Right atrium auricular region (tissue), 2 donors: ENCODE data around the gene CPSF2. TPM values are rescaled to one million over a fixed set of nuclear protein-coding genes. Genes with fewer than 3 reads are reported as not detected.

Experiments used
- DNase-seq: peaks from one replicate; pipeline ENCODE4 v3.0.0-alpha.2; 2019; ENCODE audit warnings: low spot score
- H3K27ac ChIP-seq, 2 donors: fragments of 200-600 bp; sonication (generic); 1 replicate in 1 of 2; 2 replicates in 1 of 2; pipeline ENCODE4 v1.5.1; 2016 to 2019
- H3K27me3 ChIP-seq, 2 donors: fragments of 200-600 bp; sonication (generic); one replicate each; pipeline versions ENCODE4 v1.5.1 to v1.6.0; 2017 to 2019
- H3K36me3 ChIP-seq: fragments of 200-600 bp; sonication (generic); one replicate; pipeline ENCODE4 v1.5.1; 2016
- H3K4me1 ChIP-seq, 2 donors: fragments of 200-600 bp; sonication (generic); one replicate each; pipeline versions ENCODE4 v1.5.1 to v1.6.0; 2017 to 2019
- H3K4me3 ChIP-seq, 2 donors: fragments of 200-600 bp; sonication (generic); 1 replicate in 1 of 2; 2 replicates in 1 of 2; pipeline ENCODE4 v1.5.1; 2017 to 2019; ENCODE audit warnings: mild to moderate bottlenecking in 1 of 2, moderate library complexity in 1 of 2
- H3K9me3 ChIP-seq, 2 donors: fragments of 200-600 bp; sonication (generic); one replicate each; pipeline ENCODE4 v1.5.1; 2019
- total RNA-seq, 2 donors: library from RNA; depleted of rRNA; stranded (reverse); fragments of >200 nt; gene quantifications; one replicate each; pipeline ENCODE4 v1.1.0, GENCODE V29; 2016
- TF ChIP-seq, protein P1 (sequence below), 2 donors: fragments of 200-600 bp; sonication (generic); IDR thresholded peaks; one replicate each; pipeline ENCODE4 v1.5.1; 2019; ENCODE audit warnings: antibody characterized with exemption in 2 of 2

The CPSF2 gene
- total RNA-seq, 2 donors from 2014 or later = 24.4 to 24.8 TPM

GRCh38 chr14:92143309-92143708 lies 21.5 kb downstream of the CPSF2 start:
- no peaks in the 10 kb centered on the region for H3K9me3 ChIP-seq
- no peaks in the 10 kb centered on the region for H3K4me1 ChIP-seq
- no peak overlapping the region for H3K4me3 ChIP-seq
- no peak for DNase-seq
- no peaks in the 10 kb centered on the region for H3K27me3 ChIP-seq
- peaks cover 81% of the 10 kb centered on the region for H3K36me3 ChIP-seq
- H3K27ac ChIP-seq = no peak overlapping the region
- TF ChIP-seq, protein P1, sequence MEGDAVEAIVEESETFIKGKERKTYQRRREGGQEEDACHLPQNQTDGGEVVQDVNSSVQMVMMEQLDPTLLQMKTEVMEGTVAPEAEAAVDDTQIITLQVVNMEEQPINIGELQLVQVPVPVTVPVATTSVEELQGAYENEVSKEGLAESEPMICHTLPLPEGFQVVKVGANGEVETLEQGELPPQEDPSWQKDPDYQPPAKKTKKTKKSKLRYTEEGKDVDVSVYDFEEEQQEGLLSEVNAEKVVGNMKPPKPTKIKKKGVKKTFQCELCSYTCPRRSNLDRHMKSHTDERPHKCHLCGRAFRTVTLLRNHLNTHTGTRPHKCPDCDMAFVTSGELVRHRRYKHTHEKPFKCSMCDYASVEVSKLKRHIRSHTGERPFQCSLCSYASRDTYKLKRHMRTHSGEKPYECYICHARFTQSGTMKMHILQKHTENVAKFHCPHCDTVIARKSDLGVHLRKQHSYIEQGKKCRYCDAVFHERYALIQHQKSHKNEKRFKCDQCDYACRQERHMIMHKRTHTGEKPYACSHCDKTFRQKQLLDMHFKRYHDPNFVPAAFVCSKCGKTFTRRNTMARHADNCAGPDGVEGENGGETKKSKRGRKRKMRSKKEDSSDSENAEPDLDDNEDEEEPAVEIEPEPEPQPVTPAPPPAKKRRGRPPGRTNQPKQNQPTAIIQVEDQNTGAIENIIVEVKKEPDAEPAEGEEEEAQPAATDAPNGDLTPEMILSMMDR (IDR thresholded peaks at IDR 0.05) = no peak

- Histone ChIP-seq H3K36me3 (peaks cover 78% of the 10 kb centered on the region), H3K4me3 (no peak overlapping the region), H3K9me3 (no peaks in the 10 kb centered on the region), H3K27me3 (no peaks in the 10 kb centered on the region), H3K4me1 (no peaks in the 10 kb centered on the region), H3K27ac (no peak overlapping the region)
- TF ChIP-seq, protein P1 (IDR thresholded peaks at IDR 0.05) = no peak
- DNase-seq = no peak
Observed at GRCh38 chr14:92143962-92144361, 22.2 kb downstream of the CPSF2 start.

DNA sequence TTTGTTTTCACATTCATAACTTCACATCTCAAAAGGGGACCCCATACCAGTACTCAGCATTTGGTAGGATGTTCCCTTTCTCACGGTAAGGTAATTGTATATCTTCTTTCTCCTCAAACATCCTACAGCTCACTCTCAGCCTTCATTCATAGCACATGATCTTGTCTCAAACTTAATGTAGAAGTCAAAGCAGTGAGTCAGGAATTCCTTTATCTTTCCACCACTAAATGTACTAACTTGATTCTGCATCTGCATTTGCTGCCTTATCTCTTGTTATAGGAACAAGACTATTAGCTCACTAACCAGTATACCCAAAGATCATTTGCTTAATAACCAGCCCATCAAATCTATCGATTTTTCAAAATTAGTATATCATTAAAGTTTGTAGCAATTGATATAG lies 22.9 kb downstream of the CPSF2 start:
- H3K4me1 ChIP-seq = no peaks in the 10 kb centered on the region
- no peak for DNase-seq
- TF ChIP-seq, protein P1 (IDR thresholded peaks at IDR 0.05) = no peak
- H3K27ac ChIP-seq = no peak overlapping the region
- H3K4me3 ChIP-seq = no peak overlapping the region
- no peaks in the 10 kb centered on the region for H3K27me3 ChIP-seq
- peaks cover 77% of the 10 kb centered on the region for H3K36me3 ChIP-seq
- no peaks in the 10 kb centered on the region for H3K9me3 ChIP-seq

DNA sequence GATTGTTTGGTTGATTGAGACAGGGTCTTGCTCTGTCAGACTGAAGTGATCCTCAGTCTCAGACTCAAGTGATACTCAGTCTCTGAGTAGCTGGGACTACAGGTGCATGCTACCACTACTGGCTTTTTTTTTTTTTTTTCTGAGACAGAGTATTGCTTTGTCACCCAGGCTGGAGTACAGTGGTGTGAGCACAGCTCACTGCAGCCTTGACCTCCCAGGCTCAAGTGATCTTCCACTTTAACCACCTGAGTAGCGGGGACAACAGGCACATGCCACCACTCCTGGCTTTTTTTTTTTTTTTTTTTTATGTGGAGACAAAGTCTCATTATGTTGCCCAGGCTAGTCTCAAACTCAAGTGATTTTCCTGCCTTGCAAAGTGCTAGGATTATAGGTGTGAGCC lies 31.8 kb downstream of the CPSF2 start:
- Histone ChIP-seq H3K36me3 (peaks cover 55% of the 10 kb centered on the region), H3K9me3 (no peaks in the 10 kb centered on the region), H3K4me1 (no peaks in the 10 kb centered on the region), H3K4me3 (no peak overlapping the region), H3K27ac (no peak overlapping the region), H3K27me3 (no peaks in the 10 kb centered on the region)
- no peak for DNase-seq
- TF ChIP-seq, protein P1 (IDR thresholded peaks at IDR 0.05) = no peak

DNA sequence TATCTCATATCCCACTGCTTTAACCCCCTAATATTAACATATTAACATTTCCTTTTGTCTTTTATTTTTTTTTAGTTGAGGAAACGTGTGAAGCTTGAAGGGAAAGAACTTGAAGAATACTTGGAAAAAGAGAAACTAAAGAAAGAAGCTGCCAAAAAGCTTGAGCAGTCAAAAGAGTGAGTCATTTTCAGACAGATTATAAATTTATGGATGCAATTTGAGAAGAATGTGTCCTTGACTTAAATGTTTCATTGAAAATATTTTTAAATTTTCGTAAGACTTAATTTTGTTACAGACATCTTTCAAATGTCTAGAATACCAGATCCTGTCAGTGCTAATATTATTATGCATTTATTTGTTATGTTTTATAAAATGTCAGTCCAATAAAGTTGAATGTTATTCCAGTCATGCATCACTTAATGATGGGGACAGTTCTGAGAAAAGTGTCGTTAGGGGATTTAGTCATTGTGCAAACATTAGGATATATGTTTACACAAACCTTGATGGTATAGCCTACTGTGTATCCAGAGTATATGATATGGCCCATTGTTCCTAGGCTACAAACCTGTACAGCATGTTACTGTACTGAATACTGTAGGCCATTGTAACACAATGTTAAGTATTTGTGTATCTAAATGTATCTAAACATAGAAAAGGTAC lies 32.6 kb downstream of the CPSF2 start:
- Histone ChIP-seq H3K4me3 (no peak overlapping the region), H3K4me1 (no peaks in the 10 kb centered on the region), H3K36me3 (peaks cover 54% of the 10 kb centered on the region), H3K9me3 (no peaks in the 10 kb centered on the region), H3K27ac (no peak overlapping the region), H3K27me3 (no peaks in the 10 kb centered on the region)
- no peak for DNase-seq
- TF ChIP-seq, protein P1 (IDR thresholded peaks at IDR 0.05) = no peak

GRCh38 chr14:92160619-92161018 lies 38.9 kb downstream of the CPSF2 start:
- peak overlapping the region in 1 of 2 donors; percentile 31 for H3K27ac ChIP-seq
- peaks cover 86% of the 10 kb centered on the region for H3K36me3 ChIP-seq
- no peaks in the 10 kb centered on the region for H3K27me3 ChIP-seq
- H3K4me3 ChIP-seq = no peak overlapping the region
- no peaks in the 10 kb centered on the region for H3K4me1 ChIP-seq
- TF ChIP-seq, protein P1 (IDR thresholded peaks at IDR 0.05) = no peak
- H3K9me3 ChIP-seq = peaks cover 0 to 4% of the 10 kb centered on the region in 2 donors
- DNase-seq = no peak
